T-helper 17 cell (primary cell): ENCODE measurements around the gene GIMAP1. TPM values are rescaled to one million over a fixed set of nuclear protein-coding genes. Genes with fewer than 3 reads are reported as not detected.
"Not testable (repeated sequence)": the region's sequence is repeated elsewhere in the genome, so short reads cannot be mapped to it uniquely, and the experiment has no call there.

Experiments used
- ATAC-seq: fragments of 150-1000 bp; cut with Tn5 transposase; 2 replicates; pipeline ENCODE4 v1.10.0; 2021; ENCODE audit warnings: mild to moderate bottlenecking, moderate library complexity
- DNase-seq, 3 donors: peaks; one replicate each; pipeline versions ENCODE4 v3.0.0 to v3.0.0-alpha.2; 2020 to 2021
- H3K9me3 ChIP-seq: one replicate; pipeline ENCODE4 v1.7.0; 2013; ENCODE audit warnings: low read length, mild to moderate bottlenecking; ENCODE audit not compliant: control insufficient read depth, poor library complexity, severe bottlenecking
- H3K27ac Mint-ChIP-seq: one replicate; pipeline ENCODE4 v1.8.0; 2022; ENCODE audit warnings: mild to moderate bottlenecking, moderate library complexity, mixed read lengths
- H3K27me3 Mint-ChIP-seq: one replicate; pipeline ENCODE4 v1.8.0; 2022; ENCODE audit warnings: mixed read lengths
- H3K36me3 Mint-ChIP-seq: one replicate; pipeline ENCODE4 v1.8.0; 2022; ENCODE audit warnings: low read depth, mixed read lengths
- H3K4me1 Mint-ChIP-seq: one replicate; pipeline ENCODE4 v1.8.0; 2022; ENCODE audit warnings: mild to moderate bottlenecking, mixed read lengths
- H3K4me3 Mint-ChIP-seq: one replicate; pipeline ENCODE4 v1.8.0; 2022; ENCODE audit warnings: mild to moderate bottlenecking, moderate library complexity, mixed read lengths
- total RNA-seq, 4 donors: library from RNA in 2 of 4; stranded (reverse) in 2 of 4; gene quantifications; one replicate each; pipeline ENCODE4 v1.2.3 and lab custom pipeline; 2022 to 2026

GIMAP1 gene
- total RNA-seq (10 to 100 TPM; 14.1 to 23.0 TPM), total RNA-seq (lab: John Stamatoyannopoulos, UW) (55.0 to 58.1 reads per million in 2 donors)

GRCh38 chr7:150716368-150716767, at the start of gene GIMAP1:
Gene GIMAP1 (plus strand): TSS chr7:150716613. CDS start chr7:150719048, 2,435 bp downstream.
- no peaks in the 10 kb centered on the region for H3K9me3 ChIP-seq
- ATAC-seq (peak; percentile 84), DNase-seq (peak in 2 of 3 donors; percentile 34 to 35)
- Mint-ChIP-seq H3K27ac (peak within 1 kb of the TSS; percentile 97), H3K36me3 (peaks cover 21% of the 10 kb centered on the region), H3K4me3 (peak within 1 kb of the TSS; percentile 97), H3K4me1 (peaks cover 46% of the 10 kb centered on the region), H3K27me3 (no peaks in the 10 kb centered on the region)

- Mint-ChIP-seq H3K27ac (peak overlapping the region; percentile 99), H3K4me3 (peak overlapping the region; percentile 16), H3K27me3 (no peaks in the 10 kb centered on the region)
Measured at GRCh38 chr7:150668472-150668911, 47.9 kb upstream of the GIMAP1 start.

GRCh38 chr7:150668977-150669376, 47.4 kb upstream of the GIMAP1 start:
- H3K4me1 Mint-ChIP-seq = peaks cover 55% of the 10 kb centered on the region
- peak overlapping the region; percentile 99 for H3K27ac Mint-ChIP-seq
- H3K9me3 ChIP-seq = no peaks in the 10 kb centered on the region
- no peaks in the 10 kb centered on the region for H3K36me3 Mint-ChIP-seq
- ATAC-seq (no peak), DNase-seq (no peak)
- H3K27me3 Mint-ChIP-seq = no peaks in the 10 kb centered on the region
- H3K4me3 Mint-ChIP-seq = peak overlapping the region; percentile 16

More at GRCh38 chr7:150668472-150668911, 47.9 kb upstream of the GIMAP1 start:
- ATAC-seq (peak; percentile 88), DNase-seq (peak in 1 of 3 donors; percentile 22)
- Mint-ChIP-seq H3K4me1 (peaks cover 59% of the 10 kb centered on the region), H3K36me3 (no peaks in the 10 kb centered on the region)
- H3K9me3 ChIP-seq = no peaks in the 10 kb centered on the region

DNA sequence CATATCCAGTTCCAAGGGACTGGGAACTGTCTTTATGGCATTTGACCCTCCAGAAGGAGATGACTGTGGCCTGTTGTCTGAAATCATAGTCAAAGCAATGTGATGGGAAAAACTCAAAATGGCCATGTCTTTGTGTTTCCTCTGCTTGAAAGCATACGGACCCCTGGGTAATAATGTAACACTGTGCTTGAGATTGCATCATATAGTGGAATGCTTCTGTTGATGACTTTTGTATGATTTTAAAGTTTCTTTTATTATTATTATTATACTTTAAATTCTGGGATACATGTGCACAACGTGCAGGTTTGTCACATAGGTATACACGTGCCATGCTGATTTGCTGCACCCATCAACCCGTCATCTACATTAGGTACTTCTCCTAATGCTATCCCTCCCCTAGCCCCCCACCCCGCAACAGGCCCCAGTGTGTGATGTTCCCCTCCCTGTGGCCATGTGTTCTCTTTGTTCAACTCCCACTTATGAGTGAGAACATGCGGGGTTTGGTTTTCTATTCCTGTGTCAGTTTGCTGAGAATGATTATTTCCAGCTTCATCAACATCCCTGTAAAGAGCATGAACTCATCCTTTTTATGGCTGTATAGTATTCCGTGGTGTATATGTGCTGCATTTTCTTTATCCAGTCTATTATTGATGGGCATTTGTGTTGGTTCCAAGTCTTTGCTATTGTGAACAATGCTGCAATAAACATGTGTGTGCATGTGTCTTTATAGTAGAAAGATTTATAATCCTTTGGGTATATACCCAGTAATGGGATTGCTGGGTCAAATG, 44.4 kb upstream of the GIMAP1 start:
- H3K36me3 Mint-ChIP-seq, H3K4me3 Mint-ChIP-seq, H3K27me3 Mint-ChIP-seq, H3K9me3 ChIP-seq, ATAC-seq, DNase-seq: not testable (repeated sequence)
- peaks cover 40% of the 10 kb centered on the region for H3K4me1 Mint-ChIP-seq
- H3K27ac Mint-ChIP-seq = peak overlapping the region; percentile 99

- no peaks in the 10 kb centered on the region for H3K9me3 ChIP-seq
- H3K36me3 Mint-ChIP-seq = no peaks in the 10 kb centered on the region
- H3K4me3 Mint-ChIP-seq = peak overlapping the region; percentile 67
- H3K4me1 Mint-ChIP-seq = peaks cover 36% of the 10 kb centered on the region
- ATAC-seq = no peak
- H3K27me3 Mint-ChIP-seq = no peaks in the 10 kb centered on the region
- no peak for DNase-seq
- peak overlapping the region; percentile 96 for H3K27ac Mint-ChIP-seq
Measured at GRCh38 chr7:150675714-150676113, 40.7 kb upstream of the GIMAP1 start.

DNA sequence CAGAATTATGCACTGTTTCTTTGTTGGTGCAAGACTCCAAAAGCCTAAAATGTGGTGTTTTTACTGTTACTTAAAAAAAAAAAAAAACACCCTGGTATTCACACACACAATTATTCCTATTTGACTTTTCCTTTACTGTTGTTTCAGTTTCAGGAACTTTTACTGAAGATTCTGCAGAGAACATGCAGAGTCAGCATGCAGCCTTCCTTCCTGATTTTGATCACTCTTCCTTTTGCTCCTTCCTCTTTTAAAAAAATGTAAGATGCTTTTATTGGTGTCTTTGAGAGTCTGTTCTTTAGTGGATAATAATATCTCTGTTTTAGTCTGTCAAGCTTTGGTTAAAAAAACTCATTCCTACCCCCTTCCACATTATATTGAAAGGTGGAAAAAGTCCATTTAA, 40.1 kb upstream of the GIMAP1 start:
- H3K4me1 Mint-ChIP-seq = peaks cover 32% of the 10 kb centered on the region
- H3K9me3 ChIP-seq, H3K27me3 Mint-ChIP-seq, DNase-seq, H3K36me3 Mint-ChIP-seq: not testable (repeated sequence)
- peak overlapping the region; percentile 96 for H3K27ac Mint-ChIP-seq
- peak; percentile 27 for ATAC-seq
- peak overlapping the region; percentile 77 for H3K4me3 Mint-ChIP-seq

DNA sequence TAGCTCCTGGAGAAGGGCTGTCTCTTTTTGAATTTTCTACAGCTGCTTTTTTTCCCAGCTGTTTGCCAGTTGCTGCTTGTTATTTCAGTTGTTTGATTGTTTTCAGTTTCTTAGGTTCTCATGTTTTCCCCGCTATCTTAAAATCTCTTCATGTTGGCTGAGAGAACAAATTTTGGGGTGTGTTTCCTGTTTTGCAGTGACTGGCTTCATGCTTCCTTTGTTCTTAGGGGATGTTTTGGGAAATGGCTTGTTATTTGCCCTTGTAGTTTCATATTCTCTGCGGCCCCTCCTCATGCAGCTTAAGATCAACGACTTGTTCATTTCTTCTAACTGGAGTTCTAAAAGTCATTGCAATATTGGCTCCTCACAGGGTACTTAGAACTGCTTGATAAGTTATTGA, 39.6 kb upstream of the GIMAP1 start:
- peak; percentile 93 for ATAC-seq
- H3K27me3 Mint-ChIP-seq = not testable (repeated sequence)

DNA sequence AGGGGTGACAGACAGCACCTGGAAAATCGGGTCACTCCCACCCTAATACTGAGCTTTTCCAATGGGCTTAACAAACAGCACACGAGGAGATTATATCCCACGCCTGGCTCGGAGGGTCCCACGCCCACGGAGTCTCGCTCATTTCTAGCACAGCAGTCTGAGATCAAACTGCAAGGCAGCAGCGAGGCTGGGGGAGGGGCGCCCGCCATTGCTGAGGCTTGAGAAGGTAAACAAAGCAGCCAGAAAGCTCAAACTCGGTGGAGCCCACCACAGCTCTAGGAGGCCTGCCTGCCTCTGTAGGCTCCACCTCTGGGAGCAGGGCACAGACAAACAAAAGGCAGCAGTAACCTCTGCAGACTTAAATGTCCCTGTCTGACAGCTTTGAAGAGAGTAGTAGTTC, 37.8 kb upstream of the GIMAP1 start:
- H3K9me3 ChIP-seq, H3K27me3 Mint-ChIP-seq, DNase-seq, H3K36me3 Mint-ChIP-seq, ATAC-seq: not testable (repeated sequence)
- peak overlapping the region; percentile 96 for H3K27ac Mint-ChIP-seq
- peak overlapping the region; percentile 69 for H3K4me3 Mint-ChIP-seq
- peaks cover 30% of the 10 kb centered on the region for H3K4me1 Mint-ChIP-seq

More for the DNA sequence above, 39.6 kb upstream of the GIMAP1 start:
- Mint-ChIP-seq H3K27ac (peak overlapping the region; percentile 96), H3K4me1 (peaks cover 32% of the 10 kb centered on the region), H3K4me3 (peak overlapping the region; percentile 77)
- H3K9me3 ChIP-seq, H3K36me3 Mint-ChIP-seq, DNase-seq: not testable (repeated sequence)

DNA sequence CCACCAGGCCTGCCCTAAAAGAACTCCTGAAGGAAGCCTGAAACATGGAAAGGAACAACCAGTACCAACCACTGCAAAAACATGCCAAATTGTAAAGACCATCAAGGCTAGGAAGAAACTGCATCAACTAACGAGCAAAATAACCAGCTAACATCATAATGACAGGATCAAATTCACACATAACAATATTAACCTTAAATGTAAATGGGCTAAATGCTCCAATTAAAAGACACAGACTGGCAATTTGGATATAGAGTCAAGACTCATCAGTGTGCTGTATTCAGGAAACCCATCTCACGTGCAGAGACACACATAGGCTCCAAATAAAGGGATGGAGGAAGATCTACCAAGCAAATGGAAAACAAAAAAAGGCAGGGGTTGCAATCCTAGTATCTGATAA, 36.0 kb upstream of the GIMAP1 start:
- not testable (repeated sequence) for H3K27me3 Mint-ChIP-seq, ATAC-seq, H3K36me3 Mint-ChIP-seq, DNase-seq, H3K9me3 ChIP-seq
- Mint-ChIP-seq H3K4me3 (peak overlapping the region; percentile 37), H3K4me1 (peaks cover 38% of the 10 kb centered on the region), H3K27ac (peak overlapping the region; percentile 6)

- Mint-ChIP-seq H3K36me3 (peaks cover 22% of the 10 kb centered on the region), H3K27me3 (no peaks in the 10 kb centered on the region), H3K27ac (peak within 1 kb of the TSS; percentile 99), H3K4me3 (peak within 1 kb of the TSS; percentile 99), H3K4me1 (peaks cover 34% of the 10 kb centered on the region)
- ATAC-seq = peak; percentile 85
- H3K9me3 ChIP-seq = peaks cover 9% of the 10 kb centered on the region
- no peak for DNase-seq
Measured at GRCh38 chr7:150685219-150686029, 31.0 kb upstream of the GIMAP1 start, which contains the start of gene GIMAP2. Gene GIMAP2 (plus strand): TSS chr7:150685706. CDS start chr7:150687060, 1,354 bp downstream.

- no peaks in the 10 kb centered on the region for H3K27me3 Mint-ChIP-seq
- ATAC-seq (peak; percentile 54), DNase-seq (no peak)
- H3K9me3 ChIP-seq = peaks cover 13% of the 10 kb centered on the region
- peak overlapping the region; percentile 99 for H3K27ac Mint-ChIP-seq
- peak overlapping the region; percentile 99 for H3K4me3 Mint-ChIP-seq
- H3K4me1 Mint-ChIP-seq = peaks cover 32% of the 10 kb centered on the region
- H3K36me3 Mint-ChIP-seq = peaks cover 23% of the 10 kb centered on the region
Measured at GRCh38 chr7:150686030-150686631, 30.3 kb upstream of the GIMAP1 start.

DNA sequence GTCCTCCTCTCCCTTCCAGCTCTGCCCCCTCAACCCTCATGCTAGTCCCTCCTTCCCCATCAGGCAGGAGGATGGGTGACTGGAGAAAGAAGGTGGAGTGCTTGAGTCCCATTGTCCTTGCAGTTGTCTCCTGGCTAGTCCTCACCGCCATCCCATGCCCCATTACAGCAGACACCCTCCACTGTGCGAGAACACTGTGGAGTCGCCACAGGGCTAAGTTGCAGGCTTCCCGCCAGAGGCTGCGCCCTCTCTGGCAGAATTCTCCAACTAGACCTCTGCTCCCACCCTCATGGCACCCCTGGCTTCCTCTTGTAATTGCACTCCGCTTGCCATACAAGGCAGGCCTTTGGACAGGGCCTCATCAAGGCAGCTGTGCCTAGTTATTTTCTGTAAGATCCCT, 27.8 kb upstream of the GIMAP1 start:
- no peak for ATAC-seq
- Mint-ChIP-seq H3K27me3 (no peaks in the 10 kb centered on the region), H3K27ac (peak overlapping the region; percentile 99), H3K4me3 (peak overlapping the region; percentile 99), H3K36me3 (peaks cover 21% of the 10 kb centered on the region), H3K4me1 (peaks cover 31% of the 10 kb centered on the region)
- DNase-seq = no peak
- H3K9me3 ChIP-seq = peaks cover 19% of the 10 kb centered on the region

GRCh38 chr7:150695654-150696053, 20.8 kb upstream of the GIMAP1 start:
- no peak for DNase-seq
- Mint-ChIP-seq H3K27me3 (no peaks in the 10 kb centered on the region), H3K4me1 (no peaks in the 10 kb centered on the region), H3K36me3 (peaks cover 10% of the 10 kb centered on the region), H3K4me3 (no peak overlapping the region), H3K27ac (no peak overlapping the region)
- no peak for ATAC-seq
- H3K9me3 ChIP-seq = peaks cover 11% of the 10 kb centered on the region
